ENCODE results near the gene NAA38.

Gene NAA38

GRCh38 chr17:7856811-7857712 is at the start of gene NAA38:
NAA38 (minus strand) TSS chr17:7857559; CDS start chr17:7857463, 96 bp downstream.
- peak within 1 kb of the TSS; percentile 80 for H3K4me3 ChIP-seq
- H3K27ac ChIP-seq, result peak within 1 kb of the TSS; percentile 81 to 94
- no peak for TF ChIP-seq CTCF (IDR thresholded peaks at IDR 0.05)
- peak; percentile 99 for DNase-seq (ENCODE audit: low spot score)

- no peak for DNase-seq (ENCODE audit: low spot score)
- no peak overlapping the region for H3K4me3 ChIP-seq
- TF ChIP-seq CTCF (IDR thresholded peaks at IDR 0.05), result no peak
- no peak overlapping the region for H3K27ac ChIP-seq
Measured at GRCh38 chr17:7903154-7904103, 46.1 kb upstream of the NAA38 start.

GRCh38 chr17:7897773-7898172 is 40.4 kb upstream of the NAA38 start:
- no peak overlapping the region for H3K27ac ChIP-seq
- no peak for TF ChIP-seq CTCF (IDR thresholded peaks at IDR 0.05)
- DNase-seq (ENCODE audit: low spot score), result peak; percentile 60
- no peak overlapping the region for H3K4me3 ChIP-seq

- no peak for TF ChIP-seq CTCF (IDR thresholded peaks at IDR 0.05)
- peak; percentile 43 for DNase-seq (ENCODE audit: low spot score)
- Histone ChIP-seq H3K27ac (no peak overlapping the region), H3K4me3 (no peak overlapping the region)
Measured at GRCh38 chr17:7897090-7897489, 39.7 kb upstream of the NAA38 start.

GRCh38 chr17:7894866-7895265 is 37.5 kb upstream of the NAA38 start:
- DNase-seq (ENCODE audit: low spot score), result peak; percentile 3
- Histone ChIP-seq H3K27ac (no peak overlapping the region), H3K4me3 (no peak overlapping the region)
- no peak for TF ChIP-seq CTCF (IDR thresholded peaks at IDR 0.05)

- Histone ChIP-seq H3K4me3 (no peak overlapping the region), H3K27ac (no peak overlapping the region)
- no peak for TF ChIP-seq CTCF (IDR thresholded peaks at IDR 0.05)
- DNase-seq (ENCODE audit: low spot score), result peak; percentile 40
Measured at GRCh38 chr17:7894226-7894625, 36.9 kb upstream of the NAA38 start.
